Measurements from ENCODE around the gene ORM2.

ORM2 gene

DNA sequence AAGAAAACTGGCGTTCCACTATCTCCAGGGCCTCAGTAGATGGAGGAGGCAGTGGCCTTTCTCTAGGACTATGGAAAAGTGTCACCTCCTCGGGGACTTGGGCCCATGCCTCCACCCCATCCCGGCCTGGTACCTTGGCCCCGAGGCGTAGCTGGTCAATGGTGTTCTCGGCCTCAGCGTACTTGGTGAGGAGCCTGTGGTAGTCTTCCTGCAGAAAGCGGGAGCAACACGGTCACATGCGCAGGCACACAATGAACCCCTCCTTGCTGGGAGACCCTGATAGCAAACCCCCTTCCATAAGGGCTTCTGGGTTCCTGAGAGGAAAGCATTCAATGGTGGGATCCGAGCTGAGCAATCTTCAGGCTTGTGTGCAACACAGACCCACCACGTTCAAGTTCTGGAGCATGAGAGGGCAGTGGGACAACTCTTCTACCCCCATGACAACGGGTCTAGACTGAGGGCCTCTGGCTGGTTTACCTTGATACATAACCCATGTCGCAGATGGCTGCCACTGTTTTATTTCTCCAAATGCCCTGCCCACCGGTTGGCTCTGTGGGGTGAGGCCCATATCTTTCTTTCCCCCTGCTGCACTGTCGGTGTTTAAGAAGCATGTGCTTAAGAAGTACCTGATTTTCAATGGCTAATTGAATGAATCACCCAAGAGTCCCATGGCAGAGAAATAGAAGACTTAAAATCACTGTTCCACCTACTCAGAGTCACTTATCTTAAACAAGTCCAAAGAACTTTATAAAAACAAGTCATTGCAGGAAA is 44.5 kb downstream of the ORM2 start:
- DNase-seq, result no peak

DNA sequence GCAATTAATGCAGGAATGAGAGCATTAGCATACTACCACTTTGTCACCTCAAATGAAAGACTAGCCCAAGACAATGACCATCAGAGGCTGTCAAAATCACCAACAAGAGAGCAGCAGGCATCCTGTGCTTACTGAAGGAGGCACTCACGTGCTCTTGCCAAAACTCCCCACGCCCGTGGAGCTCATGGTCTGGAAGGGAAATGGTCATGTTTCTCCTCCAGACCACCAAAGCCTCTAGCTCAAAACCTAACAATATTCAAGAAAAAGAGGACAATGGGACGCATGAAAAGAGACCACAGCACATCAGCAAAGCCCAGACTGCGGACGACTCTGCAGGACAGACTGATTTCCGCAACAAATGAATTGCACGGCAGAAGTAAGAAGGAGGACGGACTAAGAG is 45.3 kb downstream of the ORM2 start:
- DNase-seq, result no peak

GRCh38 chr9:114375386-114376175 is 45.9 kb downstream of the ORM2 start:
- DNase-seq, result no peak

DNA sequence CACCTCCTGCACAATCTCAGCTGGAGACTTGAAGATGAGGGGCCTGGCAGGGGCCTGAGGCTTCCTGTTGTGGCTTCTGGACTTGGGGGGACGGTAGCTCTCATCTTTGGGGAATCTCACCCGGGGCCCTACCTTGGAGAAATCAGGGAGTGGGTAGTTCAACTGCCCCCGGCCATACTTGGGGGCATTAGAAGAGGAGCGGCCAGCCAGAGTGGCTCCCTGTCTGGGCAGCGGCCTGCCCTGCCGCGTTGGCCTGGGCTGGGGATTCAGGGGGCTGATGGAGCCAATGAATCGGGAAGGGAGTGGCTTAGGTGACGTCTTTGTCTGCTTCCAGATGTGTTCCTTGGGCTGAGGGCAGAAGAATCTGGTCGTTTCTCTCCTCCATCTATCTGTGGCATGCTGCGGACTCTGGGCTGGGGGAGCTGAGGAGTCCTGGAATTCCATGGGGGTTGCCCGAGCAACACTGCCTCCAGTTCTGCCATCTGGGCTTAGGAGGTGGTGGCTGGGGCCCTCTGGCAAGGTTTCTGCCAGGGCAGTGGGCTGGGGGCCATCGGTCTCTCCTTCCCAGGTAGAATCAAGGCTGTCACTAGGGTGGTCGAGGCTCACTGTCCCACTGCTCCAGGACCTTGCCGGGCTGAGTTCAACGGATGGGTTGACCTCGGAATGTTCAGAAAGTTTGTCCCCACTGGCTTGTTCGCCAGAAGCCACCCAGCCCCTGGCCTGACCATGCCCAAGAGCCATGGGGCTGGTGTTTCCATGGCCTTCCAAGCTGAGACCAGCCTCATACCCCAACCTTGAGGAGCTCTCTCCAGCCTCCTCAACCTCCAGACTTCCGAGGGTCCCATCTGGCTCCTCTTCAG is 47.1 kb downstream of the ORM2 start:
- no peak for DNase-seq

- no peak for DNase-seq
These were observed 48.3 kb downstream of the ORM2 start for GRCh38 chr9:114378016-114378415.

DNA sequence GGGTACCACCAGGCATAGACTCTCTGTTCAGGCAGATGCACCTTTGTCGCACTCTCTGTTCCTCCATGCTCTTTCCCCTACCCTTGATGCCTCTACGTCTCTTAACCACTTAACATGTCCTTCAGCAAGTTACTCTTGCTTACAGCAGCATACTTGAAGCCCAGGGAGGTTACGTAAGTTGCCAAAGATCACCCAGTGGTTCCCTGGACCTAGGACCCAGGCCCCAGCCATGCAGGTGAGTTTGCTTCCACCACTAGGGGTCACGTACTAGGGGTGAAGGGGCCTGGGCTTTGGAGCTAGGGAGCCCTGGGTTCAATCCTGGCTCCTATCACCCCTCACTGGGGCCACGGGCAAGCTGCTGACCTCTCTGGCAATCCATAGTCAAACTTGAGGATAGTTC is 49.2 kb downstream of the ORM2 start:
- no peak for DNase-seq

Data from NCI-H2227 treated with DMSO at 0.1 percent for 48 hours (cell line).